Stomach smooth muscle (tissue), 2 donors: ENCODE results near the gene EPS8L2.

ENCODE experiments used
- H3K27ac ChIP-seq: one replicate; pipeline ENCODE4 v1.7.0; 2013; ENCODE audit warnings: mild to moderate bottlenecking, low read length, inconsistent platforms
- H3K27me3 ChIP-seq, 2 donors: one replicate each; pipeline ENCODE4 v1.7.0; 2013; ENCODE audit warnings: low read length in 2 of 2; ENCODE audit not compliant: insufficient read depth in 2 of 2, control insufficient read depth in 1 of 2
- H3K36me3 ChIP-seq, 2 donors: one replicate each; pipeline ENCODE4 v1.7.0; 2013; ENCODE audit warnings: low read length in 2 of 2; ENCODE audit not compliant: control insufficient read depth in 2 of 2, insufficient read depth in 2 of 2
- H3K4me1 ChIP-seq: one replicate; pipeline ENCODE4 v1.7.0; 2013; ENCODE audit warnings: low read length; ENCODE audit not compliant: control insufficient read depth, insufficient read depth
- H3K4me3 ChIP-seq, 2 donors: one replicate each; pipeline ENCODE4 v1.7.0; 2013; ENCODE audit warnings: low read length in 2 of 2
- H3K9ac ChIP-seq, 2 donors: one replicate each; pipeline ENCODE4 v1.7.0; 2013; ENCODE audit warnings: low read length in 2 of 2, mild to moderate bottlenecking in 1 of 2
- H3K9me3 ChIP-seq, 2 donors: one replicate each; pipeline ENCODE4 v1.7.0; 2013; ENCODE audit warnings: low read length in 2 of 2; ENCODE audit not compliant: control insufficient read depth in 2 of 2
- donor health status: healthy.
- donor health status: Pancreatic carcinoma.

EPS8L2 gene

DNA sequence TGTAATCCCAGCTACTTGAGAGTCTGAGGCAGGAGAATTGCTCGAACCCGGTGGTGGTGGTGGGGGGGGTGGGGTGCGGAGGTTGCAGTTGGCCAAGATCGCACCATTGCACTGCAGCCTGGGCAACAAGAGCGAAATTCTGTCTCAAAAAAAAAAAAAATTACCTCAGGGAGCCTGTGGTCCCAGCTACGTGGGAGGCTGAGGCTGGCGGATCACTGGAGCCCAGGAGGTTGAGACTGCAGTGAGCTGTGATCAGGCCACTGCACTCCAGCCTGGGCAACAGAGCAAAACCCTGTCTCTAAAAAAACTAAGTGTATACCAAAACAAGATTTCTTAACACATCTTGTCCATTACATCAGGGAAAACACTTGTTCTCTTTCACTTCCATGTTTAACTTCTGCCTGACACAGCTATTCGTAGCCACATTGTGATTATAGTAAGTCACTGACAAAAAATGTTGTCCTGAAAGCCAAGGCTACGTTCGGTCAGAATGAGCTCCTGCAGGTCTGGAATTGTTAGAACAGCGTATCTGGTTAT is 9.0 kb upstream of the EPS8L2 start:
- H3K27me3 ChIP-seq = no peaks in the 10 kb centered on the region
- H3K36me3 ChIP-seq = peaks cover 4 to 8% of the 10 kb centered on the region in 2 donors
- H3K9ac ChIP-seq = peak overlapping the region; percentile 80 to 95
- H3K4me3 ChIP-seq = peak overlapping the region in 1 of 2 donors; percentile 84
- H3K27ac ChIP-seq = peak overlapping the region; percentile 98
- H3K4me1 ChIP-seq = peaks cover 43% of the 10 kb centered on the region
- H3K9me3 ChIP-seq = no peaks in the 10 kb centered on the region

- peak overlapping the region; percentile 18 to 84 for H3K4me3 ChIP-seq
- H3K36me3 ChIP-seq = peaks cover 4 to 8% of the 10 kb centered on the region in 2 donors
- peaks cover 47% of the 10 kb centered on the region for H3K4me1 ChIP-seq
- no peaks in the 10 kb centered on the region for H3K9me3 ChIP-seq
- H3K27ac ChIP-seq = peak overlapping the region; percentile 98
- H3K27me3 ChIP-seq = no peaks in the 10 kb centered on the region
- H3K9ac ChIP-seq = peak overlapping the region; percentile 61 to 80
These were observed 8.2 kb upstream of the EPS8L2 start for GRCh38 chr11:697811-698311.

- Histone ChIP-seq H3K4me1 (peaks cover 48% of the 10 kb centered on the region), H3K9ac (peak overlapping the region in 1 of 2 donors; percentile 61), H3K36me3 (peaks cover 4 to 8% of the 10 kb centered on the region in 2 donors), H3K4me3 (no peak overlapping the region), H3K27me3 (no peaks in the 10 kb centered on the region), H3K9me3 (no peaks in the 10 kb centered on the region), H3K27ac (peak overlapping the region; percentile 98)
These were observed 7.4 kb upstream of the EPS8L2 start for GRCh38 chr11:698493-699115.

DNA sequence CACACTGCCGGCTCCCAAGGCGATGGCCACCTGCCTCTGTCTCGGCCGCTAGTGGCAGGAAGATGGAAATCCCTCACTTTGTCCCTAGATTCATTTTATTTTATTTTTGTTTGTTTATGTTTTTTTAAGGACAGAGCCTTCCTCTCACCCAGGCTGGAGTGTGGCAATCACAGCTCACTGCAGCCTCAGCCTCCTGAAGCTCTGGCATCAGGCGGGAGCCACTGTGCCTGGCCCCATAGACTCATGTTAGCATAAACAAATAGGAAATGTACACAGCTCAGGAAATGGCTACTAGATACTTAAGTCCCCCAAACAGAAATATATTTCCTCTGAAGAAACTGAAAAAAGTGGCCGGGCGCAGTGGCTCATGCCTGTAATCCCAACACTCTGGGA is 6.9 kb upstream of the EPS8L2 start:
- peaks cover 43% of the 10 kb centered on the region for H3K4me1 ChIP-seq
- H3K27me3 ChIP-seq = no peaks in the 10 kb centered on the region
- peaks cover 4 to 8% of the 10 kb centered on the region in 2 donors for H3K36me3 ChIP-seq
- no peak overlapping the region for H3K27ac ChIP-seq
- H3K4me3 ChIP-seq = no peak overlapping the region
- H3K9me3 ChIP-seq = no peaks in the 10 kb centered on the region
- H3K9ac ChIP-seq = no peak overlapping the region

DNA sequence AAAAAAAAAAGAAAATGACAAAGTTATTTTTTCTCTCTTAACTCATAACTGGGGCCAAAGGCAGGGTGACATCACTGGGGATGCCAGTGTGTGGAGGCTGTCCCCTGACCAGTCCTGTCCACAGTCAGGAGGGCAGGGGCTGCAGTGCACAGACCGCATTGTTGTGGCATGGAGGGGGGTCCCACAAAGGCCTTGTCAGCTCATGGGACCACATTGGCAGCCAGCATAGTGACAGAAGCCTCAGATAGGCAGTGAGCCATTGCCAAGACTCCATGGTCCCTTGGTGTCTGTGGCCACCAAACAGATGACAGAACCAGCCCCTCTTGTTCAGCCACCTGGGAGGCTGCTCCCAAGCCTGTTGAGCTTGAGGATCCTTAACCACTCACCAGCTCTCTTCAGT is 6.3 kb upstream of the EPS8L2 start:
- no peaks in the 10 kb centered on the region for H3K9me3 ChIP-seq
- H3K36me3 ChIP-seq = peaks cover 4 to 8% of the 10 kb centered on the region in 2 donors
- peak overlapping the region in 1 of 2 donors; percentile 13 for H3K9ac ChIP-seq
- peaks cover 41% of the 10 kb centered on the region for H3K4me1 ChIP-seq
- H3K27me3 ChIP-seq = no peaks in the 10 kb centered on the region
- no peak overlapping the region for H3K27ac ChIP-seq
- no peak overlapping the region for H3K4me3 ChIP-seq

DNA sequence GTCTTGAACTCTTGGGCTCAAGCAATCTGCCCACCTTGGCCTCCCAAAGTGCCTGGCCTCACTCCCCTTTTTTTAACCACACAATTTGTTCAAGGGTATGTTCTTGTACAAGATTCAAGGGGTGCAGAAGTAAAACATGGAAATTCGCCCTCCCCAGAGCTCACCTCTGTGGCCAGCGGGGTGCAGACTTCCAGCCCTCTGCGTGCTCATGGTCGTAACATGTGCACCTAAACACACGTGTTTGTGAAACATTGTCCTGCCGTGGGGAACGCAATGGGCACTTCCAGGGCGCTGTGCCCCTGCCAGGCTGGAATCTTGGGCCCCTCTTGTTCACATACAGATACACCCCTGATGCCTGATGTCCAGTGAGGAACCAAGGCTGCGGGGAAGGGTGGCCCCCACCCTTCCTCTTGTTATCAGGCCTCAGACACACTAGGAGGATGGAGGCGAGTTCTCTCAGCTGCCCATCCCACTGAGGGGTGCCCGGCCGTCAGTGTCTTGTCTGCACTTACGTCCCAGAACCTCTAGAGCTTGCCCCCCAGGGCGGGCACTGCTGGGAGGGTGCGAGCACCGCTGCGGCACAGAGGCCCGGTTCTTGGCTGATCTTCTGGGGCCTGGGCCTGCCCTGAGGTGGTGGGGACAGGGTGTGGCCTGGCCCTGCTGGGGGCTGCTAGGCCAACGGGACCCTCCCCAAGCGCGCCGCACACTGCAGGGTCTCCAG is 4.1 kb upstream of the EPS8L2 start:
- Histone ChIP-seq H3K36me3 (peaks cover 4 to 8% of the 10 kb centered on the region in 2 donors), H3K9ac (no peak overlapping the region), H3K9me3 (no peaks in the 10 kb centered on the region), H3K27ac (no peak overlapping the region), H3K4me1 (peaks cover 51% of the 10 kb centered on the region), H3K4me3 (no peak overlapping the region), H3K27me3 (peaks cover 0 to 10% of the 10 kb centered on the region in 2 donors)

GRCh38 chr11:702462-703461 is 3.3 kb upstream of the EPS8L2 start:
- no peaks in the 10 kb centered on the region for H3K9me3 ChIP-seq

DNA sequence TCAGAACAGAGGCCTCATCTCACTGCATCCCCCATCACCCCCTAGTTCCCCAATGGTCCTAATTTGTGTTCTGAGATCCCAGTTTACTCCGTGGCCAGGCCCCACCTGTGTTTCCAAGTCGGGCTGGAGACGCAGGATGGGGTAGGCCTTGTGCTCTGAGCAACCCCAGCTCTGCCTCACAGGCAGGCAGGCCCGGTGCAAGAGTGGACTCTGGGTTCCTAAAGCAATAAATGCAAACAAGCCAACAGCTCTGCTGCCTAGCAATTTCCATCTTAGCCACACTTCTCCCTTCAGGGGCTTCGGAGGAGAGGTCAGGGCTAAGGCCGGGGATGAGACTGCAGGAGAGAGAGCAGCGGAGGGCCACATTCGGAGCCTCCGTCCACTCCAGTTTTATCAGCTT is 2.5 kb upstream of the EPS8L2 start:
- no peak overlapping the region for H3K4me3 ChIP-seq
- H3K27me3 ChIP-seq = peaks cover 0 to 19% of the 10 kb centered on the region in 2 donors
- H3K27ac ChIP-seq = no peak overlapping the region
- H3K4me1 ChIP-seq = peaks cover 44% of the 10 kb centered on the region
- H3K9me3 ChIP-seq = no peaks in the 10 kb centered on the region
- H3K36me3 ChIP-seq = peaks cover 4 to 8% of the 10 kb centered on the region in 2 donors
- no peak overlapping the region for H3K9ac ChIP-seq

More at GRCh38 chr11:702462-703461, 3.3 kb upstream of the EPS8L2 start:
- peaks cover 4 to 8% of the 10 kb centered on the region in 2 donors for H3K36me3 ChIP-seq
- no peak overlapping the region for H3K9ac ChIP-seq
- H3K27me3 ChIP-seq = peaks cover 0 to 17% of the 10 kb centered on the region in 2 donors
- peaks cover 52% of the 10 kb centered on the region for H3K4me1 ChIP-seq
- peak overlapping the region; percentile 11 for H3K27ac ChIP-seq
- no peak overlapping the region for H3K4me3 ChIP-seq

DNA sequence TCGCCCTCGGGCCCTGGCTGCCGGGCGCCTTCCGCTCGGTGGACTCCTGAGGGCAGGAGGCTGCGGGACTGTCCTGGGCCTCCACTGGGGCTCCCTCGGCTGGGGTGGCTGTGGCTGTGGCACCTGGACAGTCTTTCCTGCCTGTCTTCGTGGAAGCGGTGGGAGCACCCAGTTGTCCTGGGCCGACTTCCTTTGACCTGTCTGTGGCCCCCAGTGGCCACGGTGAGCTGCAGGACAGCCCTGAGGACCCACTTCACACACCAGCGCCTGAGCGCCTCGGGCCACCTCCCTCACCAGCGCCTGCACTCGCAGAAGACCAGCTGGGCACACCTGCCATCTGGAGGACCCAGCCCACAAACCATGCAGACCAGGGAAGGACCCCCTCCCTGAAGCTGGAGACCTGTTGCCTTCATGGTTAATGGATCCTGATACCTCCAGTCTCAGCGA is 1.8 kb upstream of the EPS8L2 start:
- no peaks in the 10 kb centered on the region for H3K9me3 ChIP-seq
- no peak overlapping the region for H3K9ac ChIP-seq
- no peak overlapping the region for H3K4me3 ChIP-seq
- peaks cover 40% of the 10 kb centered on the region for H3K4me1 ChIP-seq
- H3K27ac ChIP-seq = no peak overlapping the region
- H3K36me3 ChIP-seq = peaks cover 4 to 8% of the 10 kb centered on the region in 2 donors
- peaks cover 0 to 19% of the 10 kb centered on the region in 2 donors for H3K27me3 ChIP-seq
